GM12878 (cell line): ENCODE measurements around the gene IL36G. TPM values are rescaled to one million over a fixed set of nuclear protein-coding genes. Genes with fewer than 3 reads are reported as not detected.

Source experiments
- ATAC-seq: fragments of 200-7000 bp; cut with Tn5 transposase; 3 replicates; pipeline ENCODE4 v1.9.1; 2020; ENCODE audit warnings: mild to moderate bottlenecking, moderate library complexity
- BruUV-seq: library from RNA; stranded (reverse); fragments of 400-500 nt; replicated peaks from 2 replicates; lab custom pipeline; 2021; lab: Mats Ljungman, UMichigan
- CTCF ChIA-PET: fragments of 300-600 bp; sonication (Branson Sonifier 250); formaldehyde crosslinking; extraction: SDS; loops from one replicate; lab custom pipeline; 2021; ENCODE audit warnings: inconsistent platforms; lab: Yijun Ruan, JAX
- POLR2A ChIA-PET: fragments of 350-600 bp; formaldehyde crosslinking; extraction: SDS; loops from one replicate; lab custom pipeline; 2021; ENCODE audit warnings: inconsistent platforms; lab: Charles Lee
- RAD21 ChIA-PET: fragments of 300-600 bp; sonication (Branson Sonifier 250); formaldehyde crosslinking; loops from one replicate; lab custom pipeline; 2023; ENCODE audit warnings: antibody characterized with exemption; ENCODE audit not compliant: unreplicated experiment; lab: Charles Lee
- SMC1A ChIA-PET: fragments of 300-600 bp; sonication (Branson Sonifier 250); formaldehyde crosslinking; loops from one replicate; lab custom pipeline; 2023; ENCODE audit not compliant: unreplicated experiment, uncharacterized antibody; lab: Charles Lee
- DNase-seq: peaks from one replicate; pipeline ENCODE4 v3.0.0-alpha.2; 2011; ENCODE audit warnings: low read depth, low spot score
- FAIRE-seq: peaks from 3 replicates; lab custom pipeline; 2011; peaks lifted over from hg19 to GRCh38; lab: Jason Lieb, UNC
- H2AFZ ChIP-seq: 2 replicates; pipeline ENCODE4 v1.6.0; 2011; ENCODE audit warnings: low read depth, low read length, control low read depth; ENCODE audit not compliant: control insufficient read depth
- H3K27ac ChIP-seq: 2 replicates; pipeline ENCODE4 v1.5.1; 2011; ENCODE audit warnings: control low read depth; ENCODE audit not compliant: control insufficient read depth, insufficient read depth
- H3K27me3 ChIP-seq, 2 experiments: replicated peaks in 1 of 2; 2 replicates each; pipeline versions ENCODE4 v1.6.0 to v1.6.1; 2011; ENCODE audit warnings: low read length in 1 of 2; ENCODE audit not compliant: control insufficient read depth in 2 of 2, insufficient read depth in 2 of 2
- H3K36me3 ChIP-seq, 2 experiments: 2 replicates each; pipeline ENCODE4 v1.5.1; 2011; ENCODE audit warnings: low read length in 1 of 2; ENCODE audit not compliant: control insufficient read depth in 2 of 2, insufficient read depth in 2 of 2
- H3K4me1 ChIP-seq: 2 replicates; pipeline ENCODE4 v1.6.1; 2011; ENCODE audit warnings: mild to moderate bottlenecking, low read length, moderate library complexity, mixed read lengths; ENCODE audit not compliant: control insufficient read depth, insufficient read depth
- H3K4me2 ChIP-seq: 2 replicates; pipeline ENCODE4 v1.6.0; 2011; ENCODE audit warnings: control low read depth; ENCODE audit not compliant: control insufficient read depth, insufficient read depth
- H3K4me3 ChIP-seq: fragments of 200-600 bp; sonication (generic); 2 replicates; pipeline ENCODE4 v1.5.1; 2016
- H3K79me2 ChIP-seq: 2 replicates; pipeline ENCODE4 v1.6.0; 2011; ENCODE audit warnings: low read length; ENCODE audit not compliant: control insufficient read depth, insufficient read depth
- H3K9ac ChIP-seq: 2 replicates; pipeline ENCODE4 v1.8.0; 2011; ENCODE audit warnings: low read length, control low read depth, mixed read lengths; ENCODE audit not compliant: control insufficient read depth, insufficient read depth
- H3K9me3 ChIP-seq: replicated peaks from 3 replicates; pipeline ENCODE4 v1.5.1; 2011; ENCODE audit warnings: mild to moderate bottlenecking, low read length; ENCODE audit not compliant: control insufficient read depth, insufficient read depth
- H4K20me1 ChIP-seq: 2 replicates; pipeline ENCODE4 v1.6.0; 2011; ENCODE audit not compliant: control insufficient read depth, insufficient read depth
- HDAC2 ChIP-seq: fragments of 200-600 bp; sonication (generic); IDR thresholded peaks from 2 replicates; pipeline ENCODE4 v1.6.1; 2017
- POLR2AphosphoS2 ChIP-seq: IDR thresholded peaks from 2 replicates; pipeline ENCODE4 v1.6.1; 2011; ENCODE audit warnings: low read depth, mild to moderate bottlenecking, low read length, improper control_type of control experiment, moderate library complexity
- POU2F2 ChIP-seq: IDR thresholded peaks from 3 replicates; pipeline ENCODE4 v1.6.1; 2011; ENCODE audit warnings: low read depth, mild to moderate bottlenecking, low read length, borderline replicate concordance
- WGBS: methylation state at CpG from one replicate; pipeline ENCODE4 v1.1.6; 2016; ENCODE audit warnings: low lambda C conversion rate; ENCODE audit not compliant: insufficient replicate concordance, insufficient coverage; ENCODE audit errors: missing lambda C conversion rate; 5-methylcytosine and 5-hydroxymethylcytosine counted together
- in situ Hi-C: fragments of 300-500 bp; cut with MboI; formaldehyde crosslinking; loops from 9 replicates; pipeline ENCODE4 v1.14.3; 2018; ENCODE audit warnings: mixed read lengths
- intact Hi-C: fragments of 100-400 bp; cut with micrococcal nuclease; formaldehyde crosslinking; loops from one replicate; pipeline ENCODE4 v1.14.2; 2022; ENCODE audit not compliant: unreplicated experiment
- polyA plus RNA-seq, 11 experiments: library from polyadenylated mRNA; depleted of rRNA in 4 of 11; unstranded in 6 of 11; stranded (reverse) in 5 of 11; fragments of >200 nt; fragmentation: Nextera tagmentation in 4 of 11; fragmentation: Illumina TruSeq in 1 of 11; extraction: Ambion mirVana in 4 of 11; extraction: Trizol in 1 of 11; gene quantifications; 1 replicate in 1 of 11; 2 replicates in 10 of 11; pipeline versions ENCODE4 v1.2.1 to v1.2.3, GENCODE V29; 2011 to 2016; ENCODE audit warnings: inconsistent platforms in 2 of 11, missing spikeins in 2 of 11, low read depth in 1 of 11
- total RNA-seq, 4 experiments: library from RNA; depleted of rRNA in 3 of 4; stranded (reverse); fragments of >200 nt in 3 of 4; fragmentation: Illumina TruSeq in 1 of 4; extraction: Trizol in 1 of 4; gene quantifications; 2 replicates each; pipeline versions ENCODE4 v1.2.1 to v1.2.3, GENCODE V29; 2013 to 2021
- TF ChIP-seq, protein P1 (sequence below): IDR thresholded peaks from 2 replicates; pipeline ENCODE4 v1.6.1; 2011; ENCODE audit warnings: low read depth, low read length, improper control_type of control experiment, borderline replicate concordance
- TF ChIP-seq, protein P2 (sequence below): fragments of 450-650 bp; IDR thresholded peaks from 2 replicates; pipeline ENCODE4 v1.6.1; 2016; ENCODE audit warnings: mild to moderate bottlenecking

IL36G gene
- total and polyA plus RNA-seq, 10 of the 15 experiments (the other 5 are each of a cell fraction or from before 2014, with no cell fraction given), result 0.10 TPM; not detected in 9

DNA sequence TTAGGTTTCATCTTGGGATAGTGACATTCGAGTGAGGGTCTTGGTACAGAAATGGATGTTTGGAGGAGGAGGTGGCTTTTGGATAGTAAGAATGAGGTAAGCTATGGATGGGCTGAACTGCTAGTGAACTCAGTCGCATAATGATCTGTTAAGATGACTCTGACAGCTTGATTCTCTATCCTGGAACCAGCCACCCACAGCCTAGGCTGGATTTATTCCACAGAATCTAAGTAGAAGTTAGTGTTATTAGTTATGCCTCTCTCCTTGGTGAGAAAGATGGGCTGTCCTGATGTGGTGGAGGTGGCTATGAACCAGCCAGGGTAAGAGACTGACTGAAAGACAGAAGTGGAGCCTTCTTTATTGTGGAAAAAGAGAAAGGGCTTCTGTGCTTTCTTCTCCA, 49.9 kb downstream of the IL36G start (continued):
- TF ChIP-seq POU2F2, result no peak
- TF ChIP-seq, protein P1, sequence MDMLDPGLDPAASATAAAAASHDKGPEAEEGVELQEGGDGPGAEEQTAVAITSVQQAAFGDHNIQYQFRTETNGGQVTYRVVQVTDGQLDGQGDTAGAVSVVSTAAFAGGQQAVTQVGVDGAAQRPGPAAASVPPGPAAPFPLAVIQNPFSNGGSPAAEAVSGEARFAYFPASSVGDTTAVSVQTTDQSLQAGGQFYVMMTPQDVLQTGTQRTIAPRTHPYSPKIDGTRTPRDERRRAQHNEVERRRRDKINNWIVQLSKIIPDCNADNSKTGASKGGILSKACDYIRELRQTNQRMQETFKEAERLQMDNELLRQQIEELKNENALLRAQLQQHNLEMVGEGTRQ, result no peak
- TF ChIP-seq HDAC2, result no peak

DNA sequence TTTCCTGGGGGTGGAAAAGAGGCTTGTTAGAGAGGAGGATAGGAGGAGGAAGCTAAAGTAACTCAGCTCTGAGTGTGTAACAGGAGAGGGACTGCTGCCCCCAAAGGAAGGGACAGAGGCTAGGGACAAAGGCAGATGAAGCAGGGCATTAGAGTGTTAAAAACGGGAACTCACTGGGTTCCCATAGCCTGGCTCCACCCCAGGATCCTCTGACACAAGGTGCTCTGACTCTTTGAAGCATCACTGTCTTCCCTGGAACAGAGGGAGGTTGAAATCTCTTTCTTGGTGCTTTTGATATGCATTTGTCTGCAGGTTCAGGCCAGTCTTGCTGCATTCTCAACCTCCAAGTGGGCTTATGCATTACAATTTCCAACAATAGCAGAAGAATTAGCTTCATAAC, 50.3 kb downstream of the IL36G start:
- POLR2A ChIA-PET, result no interaction called here
- H3K4me2 ChIP-seq, result no peak overlapping the region
- H3K79me2 ChIP-seq, result no peaks in the 10 kb centered on the region
- CTCF ChIA-PET, result no interaction called here
- H3K27ac ChIP-seq, result no peak overlapping the region
- H3K36me3 ChIP-seq, result no peaks in the 10 kb centered on the region
- H3K4me1 ChIP-seq, result no peaks in the 10 kb centered on the region
- H3K4me3 ChIP-seq, result no peak overlapping the region
- TF ChIP-seq, protein P2, sequence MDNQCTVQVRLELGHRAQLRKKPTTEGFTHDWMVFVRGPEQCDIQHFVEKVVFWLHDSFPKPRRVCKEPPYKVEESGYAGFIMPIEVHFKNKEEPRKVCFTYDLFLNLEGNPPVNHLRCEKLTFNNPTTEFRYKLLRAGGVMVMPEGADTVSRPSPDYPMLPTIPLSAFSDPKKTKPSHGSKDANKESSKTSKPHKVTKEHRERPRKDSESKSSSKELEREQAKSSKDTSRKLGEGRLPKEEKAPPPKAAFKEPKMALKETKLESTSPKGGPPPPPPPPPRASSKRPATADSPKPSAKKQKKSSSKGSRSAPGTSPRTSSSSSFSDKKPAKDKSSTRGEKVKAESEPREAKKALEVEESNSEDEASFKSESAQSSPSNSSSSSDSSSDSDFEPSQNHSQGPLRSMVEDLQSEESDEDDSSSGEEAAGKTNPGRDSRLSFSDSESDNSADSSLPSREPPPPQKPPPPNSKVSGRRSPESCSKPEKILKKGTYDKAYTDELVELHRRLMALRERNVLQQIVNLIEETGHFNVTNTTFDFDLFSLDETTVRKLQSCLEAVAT, result no peak
- TF ChIP-seq POLR2AphosphoS2, result no peak
- H3K9ac ChIP-seq, result no peak overlapping the region
- no TSS peak for BruUV-seq
- SMC1A ChIA-PET, result no interaction called here
- in situ Hi-C loops (no loop called here), intact Hi-C loops (no loop called here)
- RAD21 ChIA-PET, result no interaction called here
- H4K20me1 ChIP-seq, result no peaks in the 10 kb centered on the region
- no peak overlapping the region for H2AFZ ChIP-seq
- DNase-seq (no peak), FAIRE-seq (no peak), ATAC-seq (no peak)
- WGBS, result 0% methylated on average over 1 of the region's 1 CpG
- H3K9me3 ChIP-seq, result no peaks in the 10 kb centered on the region
- peaks cover 2 to 4% of the 10 kb centered on the region in 2 experiments for H3K27me3 ChIP-seq
